OCI-M1 (cell line): ENCODE measurements around the gene TMEM212.
"Not testable (repeated sequence)": the region's sequence is repeated elsewhere in the genome, so short reads cannot be mapped to it uniquely, and the experiment has no call there.

Source experiments
- DNase-seq: peaks from one replicate; lab custom pipeline; 2025; lab: John Stamatoyannopoulos, UW

The TMEM212 gene

DNA sequence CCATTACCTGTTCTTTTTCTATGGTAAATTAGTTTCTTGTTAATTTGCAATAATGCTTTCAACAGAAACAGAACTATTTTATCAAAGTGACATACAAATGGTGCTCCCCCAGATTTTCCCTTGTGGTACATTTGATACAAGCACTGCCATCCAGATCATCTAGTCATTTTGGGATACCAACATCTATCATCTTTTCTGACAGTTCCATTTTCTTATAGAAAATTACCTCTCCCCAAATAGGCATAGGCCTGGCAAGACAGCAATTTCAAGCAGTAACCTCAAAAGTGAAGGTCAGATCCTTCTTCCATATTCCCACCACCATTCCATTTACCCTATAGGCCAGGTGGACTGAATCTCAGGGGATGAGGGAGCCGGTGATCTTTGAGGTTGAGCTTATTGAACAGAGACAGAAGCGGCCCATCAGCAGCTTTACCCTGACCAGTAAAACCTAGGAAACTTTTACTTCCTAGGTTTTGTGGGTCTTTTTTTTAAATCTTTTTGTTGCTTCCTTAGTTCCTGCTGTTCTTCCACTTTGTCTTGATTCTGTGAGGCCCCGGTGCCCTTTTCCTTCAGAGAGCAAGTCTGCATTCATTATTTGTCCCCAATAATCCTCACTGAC lies 29.8 kb upstream of the TMEM212 start:
- peak; percentile 40 for DNase-seq

DNA sequence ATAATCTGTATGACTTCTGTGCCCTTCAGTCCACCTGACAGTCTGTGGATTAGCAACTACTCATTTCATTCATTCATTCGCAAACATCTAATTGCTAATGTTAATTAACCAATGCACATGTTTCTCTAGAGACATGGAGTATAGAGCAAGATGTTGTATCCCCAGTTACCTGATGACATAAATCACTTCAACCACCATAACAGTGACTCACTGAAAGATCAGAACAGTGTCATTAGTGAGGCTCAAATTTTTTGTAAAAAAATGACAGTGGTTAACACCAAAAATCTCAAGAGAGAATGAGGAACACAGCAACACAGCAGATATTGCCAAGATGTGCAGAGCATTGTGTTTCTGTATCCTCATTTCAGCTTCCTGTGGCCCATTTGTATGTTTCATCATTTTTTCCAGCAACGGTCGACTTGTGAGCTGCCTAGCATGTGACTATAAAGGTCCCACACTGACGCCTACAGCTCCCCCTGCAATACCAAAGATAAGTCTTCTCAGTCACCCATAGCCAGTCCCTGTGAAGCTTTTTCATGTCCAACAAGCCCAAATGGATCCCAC lies 29.2 kb upstream of the TMEM212 start:
- DNase-seq = peak; percentile 92

DNA sequence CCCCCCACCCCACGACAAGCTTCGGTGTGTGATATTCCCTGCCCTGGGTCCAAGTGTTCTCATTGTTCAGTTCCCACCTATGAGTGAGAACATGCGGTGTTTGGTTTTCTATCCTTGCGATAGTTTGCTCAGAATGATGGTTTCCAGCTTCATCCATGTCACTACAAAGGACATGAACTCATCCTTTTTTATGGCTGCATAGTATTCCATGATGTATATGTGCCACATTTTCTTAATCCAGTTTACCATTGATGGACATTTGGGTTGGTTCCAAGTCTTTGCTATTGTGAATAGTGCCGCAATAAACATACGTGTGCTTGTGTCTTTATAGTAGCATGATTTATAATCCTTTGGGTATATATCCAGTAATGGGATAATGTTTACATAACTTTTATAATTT lies 28.5 kb upstream of the TMEM212 start:
- not testable (repeated sequence) for DNase-seq

DNA sequence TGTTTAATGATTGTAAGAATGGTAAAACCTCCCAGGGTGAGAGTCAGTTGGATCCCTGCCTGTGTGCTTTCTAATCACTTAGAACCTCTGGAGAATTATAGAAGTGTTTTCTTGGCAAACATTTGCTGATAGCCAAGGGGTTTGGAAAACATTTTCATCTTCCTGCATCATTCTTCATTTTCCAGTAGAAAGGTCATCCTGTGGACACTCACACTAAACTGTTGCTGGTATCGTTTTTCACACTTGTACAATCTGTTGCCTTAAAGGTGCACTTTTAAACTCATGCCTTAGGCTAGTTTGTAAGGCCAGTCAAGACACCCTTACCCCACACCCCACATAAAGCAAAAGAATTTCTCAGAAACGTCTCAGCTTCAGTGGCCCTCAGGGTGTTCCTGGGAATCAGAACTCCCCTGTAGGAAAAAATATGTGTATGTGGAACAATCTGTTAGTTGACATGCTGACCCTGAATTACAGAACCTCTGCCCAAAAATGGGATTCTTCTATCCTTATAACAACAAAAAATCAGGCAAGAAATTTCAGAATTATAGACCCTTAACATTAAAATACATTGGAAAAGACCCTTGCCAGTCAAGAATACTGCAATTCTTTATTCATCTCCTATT lies 27.1 kb upstream of the TMEM212 start:
- DNase-seq = no peak

DNA sequence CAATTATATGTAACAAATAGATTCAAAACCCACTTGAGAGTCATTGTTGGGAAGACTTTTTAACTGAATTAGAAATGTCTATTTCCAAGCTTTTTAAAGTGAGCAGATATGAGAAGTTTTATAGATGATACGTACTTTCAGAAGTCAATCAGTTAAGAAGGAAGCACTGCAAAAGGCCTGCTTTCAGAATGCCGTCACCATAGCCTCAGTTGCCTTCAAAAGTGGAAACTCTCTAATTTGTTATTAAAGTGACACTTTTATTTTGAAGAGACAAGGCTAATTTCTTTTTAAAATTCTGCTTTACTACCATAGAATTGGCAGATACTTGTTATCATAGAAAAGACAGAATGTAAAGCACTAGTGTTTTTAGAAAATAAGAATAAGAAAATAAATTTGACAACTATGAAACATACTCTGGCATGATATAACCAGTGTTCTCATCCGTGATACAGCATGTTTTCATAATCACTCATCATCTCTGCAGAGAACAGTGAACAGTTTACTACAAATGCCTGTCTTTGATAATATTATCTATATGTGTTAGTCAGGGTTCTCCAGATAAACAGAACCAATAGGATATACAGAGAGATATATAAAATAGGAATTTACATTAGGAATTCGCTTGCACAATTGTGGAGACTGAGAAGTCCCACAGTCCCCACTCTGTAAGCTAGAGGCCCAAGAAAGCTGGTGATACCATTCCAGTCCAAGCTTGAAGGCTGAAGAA lies 25.9 kb upstream of the TMEM212 start:
- DNase-seq = no peak

DNA sequence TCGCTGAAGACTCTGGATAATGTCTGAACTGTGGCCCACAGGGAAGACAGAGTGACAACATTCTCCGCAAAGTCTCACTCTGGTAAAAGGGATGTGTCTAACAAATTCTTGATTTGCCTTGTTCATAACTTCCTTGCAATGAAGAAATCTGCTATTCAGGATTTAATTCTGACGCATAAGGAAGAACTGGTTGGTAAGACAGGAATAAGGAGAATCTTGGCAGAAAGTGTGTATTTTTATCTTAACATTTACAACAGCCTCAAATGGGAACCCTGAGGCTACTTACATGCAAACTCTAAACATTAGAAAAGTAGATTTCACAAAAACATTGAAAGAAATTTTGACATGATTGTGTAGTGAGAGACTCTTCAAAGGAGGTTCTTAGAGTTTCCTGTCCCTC lies 22.1 kb upstream of the TMEM212 start:
- DNase-seq = no peak

DNA sequence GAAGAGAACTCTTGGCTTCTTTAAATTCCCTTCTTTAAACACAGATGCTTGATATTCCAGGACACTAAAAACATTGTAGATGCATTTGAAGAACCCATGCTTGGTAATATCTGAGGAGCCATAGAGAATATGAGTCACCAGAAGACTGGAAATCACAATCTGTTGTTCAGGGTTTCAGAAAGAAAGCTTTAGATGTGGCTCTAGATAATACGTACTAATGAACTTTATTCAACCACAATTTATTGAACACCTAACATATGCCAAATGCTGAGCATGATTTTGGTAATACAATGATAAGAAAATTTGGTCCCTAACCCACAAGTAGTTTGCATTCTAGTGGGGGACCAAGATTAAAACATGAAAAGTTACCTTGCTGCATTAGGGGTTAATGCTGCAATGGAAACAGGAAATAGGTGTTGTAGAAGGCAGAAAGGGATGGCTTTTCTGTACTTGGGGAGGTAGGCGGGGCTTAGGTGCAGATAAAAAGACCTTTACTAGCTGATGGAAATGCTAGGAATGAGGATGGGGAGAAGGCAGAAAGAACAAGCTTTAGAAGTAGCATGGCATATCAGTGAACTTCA lies 21.3 kb upstream of the TMEM212 start:
- no peak for DNase-seq

DNA sequence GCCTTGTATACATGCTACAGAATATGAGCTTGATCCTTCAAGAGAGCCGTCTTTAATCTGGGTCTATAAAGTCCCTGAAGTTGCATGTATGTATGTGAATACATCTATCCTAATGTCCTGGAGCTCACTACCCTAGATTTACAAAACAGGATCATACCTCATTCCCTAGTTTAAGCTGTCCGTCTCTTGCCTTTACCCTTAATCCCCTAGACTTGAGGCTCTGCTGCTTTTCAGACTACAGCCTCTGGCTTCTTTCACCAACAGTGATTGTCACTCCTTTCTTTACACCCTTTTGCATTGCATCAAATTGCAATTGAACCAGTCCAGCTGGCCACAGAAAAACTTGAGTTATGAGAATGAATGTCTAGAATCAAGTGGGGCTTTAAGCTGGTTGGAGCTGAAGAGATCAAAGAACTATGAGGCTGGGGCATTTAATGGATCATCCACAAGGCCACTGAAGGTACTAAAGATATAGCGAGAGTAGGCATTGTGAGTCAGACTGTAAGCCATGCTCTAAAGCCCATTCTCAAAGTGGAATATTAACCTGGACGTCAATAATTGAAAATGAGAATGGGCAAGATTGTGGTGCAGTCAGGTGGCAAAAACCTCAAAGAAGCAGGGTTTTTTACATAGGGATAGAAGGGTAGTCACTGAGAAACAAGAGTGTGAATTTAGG lies 20.6 kb upstream of the TMEM212 start:
- DNase-seq = no peak

DNA sequence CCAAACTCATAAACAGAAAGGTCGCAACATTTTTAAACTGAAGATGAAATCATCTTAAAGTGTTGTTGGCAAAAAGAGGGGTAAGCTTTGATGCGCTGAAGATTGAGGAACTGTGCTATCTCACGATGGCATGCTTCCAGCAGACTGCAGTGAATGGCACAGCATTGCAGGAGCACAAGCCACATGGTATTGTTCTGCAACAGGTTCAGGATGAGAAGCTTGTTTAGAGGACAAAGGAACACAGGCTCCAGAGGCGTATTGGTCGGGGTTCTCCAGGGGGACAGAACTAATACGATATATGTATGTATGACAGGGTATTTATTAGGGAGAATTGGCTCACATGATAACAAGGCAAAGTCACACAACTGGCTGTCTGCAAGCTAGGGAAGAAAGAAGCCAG lies 19.0 kb upstream of the TMEM212 start:
- DNase-seq = peak; percentile 43

DNA sequence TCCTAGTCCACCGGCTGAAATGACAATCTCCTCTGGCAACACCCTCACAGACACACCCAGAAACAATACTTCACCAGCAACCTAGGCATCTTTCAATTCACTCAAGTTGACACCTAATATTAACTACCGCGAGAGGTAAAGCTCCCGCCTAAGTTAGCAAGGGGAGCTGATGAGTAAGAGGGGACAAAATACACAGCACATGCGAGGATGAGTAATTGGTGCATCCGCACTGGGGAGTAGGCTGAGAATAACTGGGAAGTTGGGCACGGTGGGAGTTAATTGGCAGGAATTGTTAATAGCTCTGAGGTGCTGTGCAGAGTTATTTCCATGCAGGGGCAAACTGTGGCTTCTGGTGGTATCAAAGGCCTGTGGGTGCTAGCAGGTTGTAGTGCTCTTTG lies 18.3 kb upstream of the TMEM212 start:
- no peak for DNase-seq

DNA sequence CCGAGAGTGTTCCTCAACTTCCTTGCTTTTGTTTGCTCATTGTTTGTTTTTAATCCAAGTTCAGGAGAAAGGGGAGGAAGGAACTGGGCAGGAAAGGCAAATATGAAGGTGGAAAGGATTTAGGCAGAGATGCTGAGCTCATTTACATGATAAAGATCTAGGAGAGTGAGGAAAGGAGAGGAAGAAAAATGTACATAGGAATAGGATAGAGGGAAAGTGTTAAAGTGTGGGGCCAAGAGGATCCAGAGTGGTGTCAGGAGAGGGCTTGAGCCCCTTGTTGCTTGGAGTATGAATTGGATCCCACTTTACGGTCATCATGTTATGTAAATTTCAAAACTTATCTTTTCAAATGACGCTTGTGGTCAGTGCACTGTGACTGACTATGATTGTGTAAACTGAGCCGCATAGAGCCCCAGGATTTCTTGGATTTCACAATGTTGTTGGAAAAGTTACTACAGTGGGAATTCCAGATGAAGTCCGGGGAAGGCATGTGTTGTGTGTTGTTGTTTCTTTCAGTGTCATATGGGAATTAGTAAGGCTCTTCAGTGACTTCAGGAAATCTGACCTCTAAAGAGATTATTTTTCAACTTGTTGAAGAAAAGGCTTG lies 17.8 kb upstream of the TMEM212 start:
- no peak for DNase-seq

DNA sequence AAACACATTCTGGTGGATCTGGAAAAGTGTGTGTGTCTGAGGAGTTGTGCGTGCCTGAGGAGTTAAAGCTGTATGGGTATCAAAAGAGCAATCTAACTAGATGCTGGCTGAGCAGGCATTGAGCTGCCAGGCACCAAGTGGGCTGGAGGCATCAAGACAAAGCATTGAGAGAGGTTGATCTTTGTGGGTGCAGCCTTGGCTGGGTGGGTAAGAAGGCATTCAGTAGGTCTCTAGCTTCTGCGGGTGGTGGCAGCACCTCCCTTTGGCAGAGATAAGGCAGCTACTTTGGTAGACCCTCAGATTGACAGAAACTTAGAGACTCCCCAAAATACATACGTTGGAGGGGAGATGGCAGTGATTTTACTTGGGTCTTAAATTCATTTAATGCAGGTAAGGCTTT lies 15.8 kb upstream of the TMEM212 start:
- no peak for DNase-seq

DNA sequence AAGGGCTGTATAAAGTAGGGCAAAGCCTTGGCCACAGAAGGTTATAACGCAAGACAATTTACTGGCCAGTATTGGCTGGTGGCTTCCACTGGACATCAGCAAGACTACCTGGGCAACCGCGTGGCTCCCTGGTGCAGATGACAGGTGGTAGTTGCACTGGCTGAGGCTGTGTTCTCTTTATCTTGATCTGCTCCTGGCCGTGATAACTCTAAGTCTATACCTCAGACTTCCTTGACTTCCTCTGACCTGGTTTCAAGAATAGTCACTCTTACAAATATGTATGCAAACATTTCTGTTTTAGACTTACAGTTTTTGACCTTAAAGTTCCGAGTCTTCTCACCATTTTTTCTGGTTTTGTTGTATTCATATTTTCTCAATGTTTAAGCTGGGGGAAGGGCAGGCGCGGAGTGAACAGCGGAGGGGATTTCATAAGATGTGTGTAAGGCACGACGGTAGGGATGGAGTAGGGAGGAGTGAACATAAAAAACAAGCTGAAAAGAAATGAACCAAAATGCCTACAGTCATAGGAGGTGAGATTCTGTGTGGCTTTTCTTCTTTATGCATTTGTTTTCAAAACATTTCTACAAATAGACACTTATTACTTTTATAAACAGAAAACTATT lies 15.2 kb upstream of the TMEM212 start:
- no peak for DNase-seq

DNA sequence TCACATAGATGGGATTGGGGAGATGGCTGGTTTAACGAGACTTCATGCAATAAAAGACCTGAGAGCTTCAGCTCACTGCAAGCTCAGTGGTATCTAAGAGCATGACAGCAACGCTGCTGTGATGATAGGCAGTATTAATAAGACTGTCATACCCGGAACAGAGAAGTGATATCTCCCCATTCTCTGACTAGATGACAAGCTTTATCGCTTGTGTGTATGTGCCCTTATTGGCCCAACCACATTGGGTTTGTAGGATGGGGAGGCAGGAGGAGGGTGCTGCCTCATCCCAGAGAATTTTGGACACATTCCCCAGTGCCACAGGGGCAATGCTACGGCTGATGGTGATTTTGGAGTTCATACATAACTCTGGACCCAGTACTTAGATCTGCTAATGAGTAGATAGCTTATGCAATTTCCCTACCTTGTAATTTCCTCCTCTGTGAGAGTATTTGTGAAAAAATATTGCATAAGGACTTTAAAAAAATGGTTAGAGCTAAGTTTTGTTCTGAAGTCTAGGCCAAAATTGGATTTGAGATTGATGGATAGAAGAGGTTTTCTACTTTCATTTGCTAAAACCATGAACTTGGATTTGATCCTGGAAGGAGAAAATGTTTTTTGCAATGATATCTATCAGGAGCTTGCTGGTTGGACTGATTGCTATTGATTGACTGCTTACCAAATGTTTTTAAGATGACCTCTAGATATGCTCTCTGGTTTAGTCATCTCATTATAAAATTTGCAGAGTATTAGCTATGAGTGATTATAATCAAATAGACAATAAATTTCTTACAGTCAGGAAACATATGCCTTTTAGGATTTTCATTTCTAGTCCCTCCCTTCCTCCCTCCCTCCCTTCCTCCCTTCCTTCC lies 14.0 kb upstream of the TMEM212 start:
- DNase-seq = no peak

DNA sequence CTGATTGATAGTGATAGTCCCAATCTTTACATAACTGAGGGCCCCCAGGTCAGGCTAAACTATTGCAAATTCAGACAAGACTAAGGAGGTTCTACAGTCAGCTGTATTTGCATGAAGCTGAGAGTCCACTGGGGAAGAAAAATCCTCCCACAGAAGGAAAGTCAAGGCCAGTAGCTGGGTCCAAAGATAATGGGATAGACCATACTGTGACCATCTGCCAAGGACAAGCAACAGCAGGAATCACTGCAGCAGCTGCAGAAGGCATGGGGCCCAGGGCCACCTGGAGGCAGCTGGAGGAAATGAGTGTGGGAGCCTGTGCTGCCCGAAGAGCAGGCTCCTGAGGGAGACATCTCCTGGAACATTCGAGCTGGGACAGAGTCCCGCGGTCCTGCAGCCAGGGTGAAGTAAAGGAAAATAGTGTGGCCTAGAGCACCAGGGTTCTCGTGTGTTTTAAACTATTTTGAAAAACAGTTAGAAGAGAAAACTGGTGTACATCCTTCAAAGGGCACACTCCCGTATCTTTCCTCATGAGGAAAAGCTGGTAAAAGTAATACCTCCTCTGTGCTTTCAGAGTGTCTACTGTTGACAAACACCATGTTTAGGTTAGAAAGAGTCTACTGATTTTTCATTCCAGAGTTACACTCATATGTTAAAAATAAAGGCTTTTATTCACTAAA lies 13.2 kb upstream of the TMEM212 start:
- peak; percentile 63 for DNase-seq

DNA sequence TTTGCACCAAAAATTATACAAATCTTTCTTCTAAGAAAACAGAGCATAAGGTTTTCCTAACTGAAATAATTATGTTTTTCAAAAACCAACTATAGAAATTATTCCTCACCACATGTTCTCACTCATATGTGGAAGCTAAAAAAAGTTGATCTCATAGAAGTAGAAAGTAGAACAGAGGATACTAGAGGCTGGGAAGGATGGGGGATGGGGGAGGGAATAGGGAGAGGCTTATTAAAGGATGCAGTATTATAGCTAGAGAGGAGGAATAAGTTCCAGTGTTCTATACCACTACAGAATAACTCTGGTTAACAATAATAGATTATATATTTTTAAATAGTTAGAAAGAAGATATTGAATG lies 12.7 kb upstream of the TMEM212 start:
- no peak for DNase-seq

DNA sequence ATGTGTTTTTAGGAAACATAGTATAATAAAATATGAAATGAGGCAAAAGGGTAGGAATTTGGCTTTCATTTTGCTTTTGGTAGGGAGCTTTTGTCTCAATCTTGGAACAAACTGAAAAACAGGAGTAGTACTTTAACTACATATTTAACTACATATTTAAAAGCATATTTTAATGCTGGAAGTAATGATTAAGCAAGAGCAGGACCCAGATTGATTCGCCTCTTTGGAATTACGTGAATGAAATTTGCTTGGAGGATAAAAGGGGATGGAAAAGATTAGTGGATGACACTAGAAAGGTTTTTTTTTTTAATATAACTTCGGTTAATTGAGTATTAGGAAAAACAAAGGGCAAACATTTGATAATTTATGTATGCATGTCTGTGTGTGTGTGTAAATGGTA lies 11.2 kb upstream of the TMEM212 start:
- DNase-seq = no peak

DNA sequence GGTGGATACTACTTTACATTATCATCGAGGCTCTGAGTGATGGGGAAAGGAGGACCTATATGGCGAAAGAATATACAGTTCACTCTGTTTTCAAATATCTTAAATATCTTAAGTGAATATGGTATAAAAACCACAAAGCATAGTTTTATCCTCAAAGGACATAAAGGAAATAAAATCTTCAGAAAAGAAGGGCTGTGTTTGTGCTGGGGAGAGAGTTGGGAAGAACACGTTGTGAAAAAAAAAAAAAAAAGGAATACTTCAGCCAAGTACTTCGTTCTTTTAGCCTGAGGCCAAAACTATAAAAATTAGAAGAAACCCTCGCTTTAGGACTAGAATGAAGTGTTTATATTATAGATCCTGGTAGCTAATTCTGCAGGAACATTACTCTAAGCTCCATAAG lies 10.2 kb upstream of the TMEM212 start:
- DNase-seq = no peak

DNA sequence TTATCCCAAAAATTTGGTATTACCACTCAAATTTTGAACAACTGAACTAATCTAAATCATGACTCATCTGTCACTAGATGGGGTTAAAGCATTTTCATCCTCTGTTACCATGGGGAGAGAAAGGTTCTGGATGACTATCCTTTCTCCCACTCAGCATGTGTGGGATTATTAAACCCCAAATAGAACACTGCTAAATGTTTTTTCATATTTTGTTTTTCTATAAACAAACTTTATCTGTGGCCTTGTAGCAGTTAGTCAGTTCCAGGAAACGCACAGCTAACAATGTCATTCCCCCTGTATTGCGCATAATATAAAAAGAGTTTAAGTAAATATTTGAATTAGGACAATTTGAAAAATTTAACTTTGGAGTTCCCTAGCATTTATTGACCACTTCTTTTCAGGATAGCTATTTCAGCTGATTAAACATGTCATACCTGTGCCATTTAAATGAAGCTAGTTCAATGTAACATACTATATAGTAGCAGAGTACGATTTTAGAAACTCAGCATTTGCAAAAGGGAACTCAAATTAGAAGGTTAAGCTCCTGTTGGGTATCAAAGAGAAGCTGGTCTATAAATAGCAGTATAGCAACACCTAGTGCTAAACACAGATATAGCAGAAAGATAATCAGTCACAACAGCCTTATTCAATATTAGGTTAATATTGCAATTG lies 9.2 kb upstream of the TMEM212 start:
- peak; percentile 42 for DNase-seq
